SU-DHL-6 (cell line): ENCODE measurements around the gene CCDC170.

Source experiments
- CTCF ChIP-seq: fragments of 200-600 bp; sonication (generic); IDR thresholded peaks from one replicate; pipeline ENCODE4 v1.5.1; 2017; ENCODE audit warnings: antibody characterized with exemption, mild to moderate bottlenecking, low read length, moderate library complexity; ENCODE audit not compliant: insufficient read depth, poor library complexity, severe bottlenecking
- EZH2phosphoT487 ChIP-seq: fragments of 200-600 bp; sonication (generic), shearing (Covaris generic); conservative IDR thresholded peaks from 2 replicates; pipeline ENCODE4 v1.6.1; 2018; ENCODE audit warnings: mild to moderate bottlenecking, antibody characterized with exemption, low read length, moderate library complexity, mixed read lengths

- no peak for TF ChIP-seq CTCF
- no peak for TF ChIP-seq EZH2phosphoT487
Measured at GRCh38 chr6:151670116-151670515, 176.3 kb downstream of the CCDC170 start.
